ENCODE results near the gene LRGUK. TPM values are rescaled to one million over a fixed set of nuclear protein-coding genes. Genes with fewer than 3 reads are reported as not detected.

The LRGUK gene
- total RNA-seq, 1 experiment from 2014 or later, result 0.49 TPM

GRCh38 chr7:134154581-134155130 lies 27.5 kb downstream of the LRGUK start:
- H3K9ac ChIP-seq (ENCODE audit: low read length), result no peak overlapping the region
- no peak overlapping the region for H3K27ac ChIP-seq (ENCODE audit: low read depth, low read length)
- H3K36me3 ChIP-seq (ENCODE audit: control insufficient read depth in 1 of 2, insufficient read depth in 2 of 2, low read length in 2 of 2), result no peaks in the 10 kb centered on the region
- no peaks in the 10 kb centered on the region for H3K9me2 ChIP-seq (ENCODE audit: insufficient read depth)
- no TSS peak for BruUV-seq (replicated peaks)
- CTCF ChIA-PET, result interaction anchor here (1.0 kb wide), 1 partner anchor 13 kb away, joined by 3 read pairs; no protein-coding TSS in a partner anchor
- DNase-seq (ENCODE audit: low read depth, low spot score) (no peak), ATAC-seq (no peak)
- no peak overlapping the region for H3K4me3 ChIP-seq (replicated peaks in 1 of 2; ENCODE audit: low read depth in 1 of 2, low read length in 2 of 2)
- TF ChIP-seq YY1 (IDR thresholded peaks at IDR 0.05; ENCODE audit: extremely low read depth, insufficient replicate concordance, low read depth, low read length) (no peak), EZH2 (IDR thresholded peaks at IDR 0.05) (no peak), SIN3A (IDR thresholded peaks at IDR 0.05; ENCODE audit: low read depth) (no peak), CEBPB (IDR thresholded peaks at IDR 0.05; ENCODE audit: low read depth) (no peak), RAD21 (IDR thresholded peaks at IDR 0.05; ENCODE audit: low read depth) (no peak), ZNF274 (IDR thresholded peaks at IDR 0.05; ENCODE audit: low read depth, low read length) (no peak), EZH2phosphoT487 (IDR thresholded peaks at IDR 0.05; ENCODE audit: borderline replicate concordance) (no peak), POLR2A (IDR thresholded peaks at IDR 0.05; ENCODE audit: borderline replicate concordance, extremely low read depth, insufficient read depth, insufficient read length) (no peak), TCF7L2 (IDR thresholded peaks at IDR 0.05; ENCODE audit: borderline replicate concordance, extremely low read depth, insufficient read depth, insufficient read length) (no peak), CTCF (IDR thresholded peaks at IDR 0.05 in 2 of 3, conservative IDR thresholded peaks at IDR 0.05 in 1 of 3; ENCODE audit: borderline replicate concordance in 1 of 3, insufficient read depth in 1 of 3, low read depth in 2 of 3, low read length in 2 of 3) (no peak), CBX3 (IDR thresholded peaks at IDR 0.05; ENCODE audit: low read depth) (no peak), POLR2AphosphoS5 (IDR thresholded peaks at IDR 0.05; ENCODE audit: low read depth, low read length) (no peak)
- TF ChIP-seq, protein P1, sequence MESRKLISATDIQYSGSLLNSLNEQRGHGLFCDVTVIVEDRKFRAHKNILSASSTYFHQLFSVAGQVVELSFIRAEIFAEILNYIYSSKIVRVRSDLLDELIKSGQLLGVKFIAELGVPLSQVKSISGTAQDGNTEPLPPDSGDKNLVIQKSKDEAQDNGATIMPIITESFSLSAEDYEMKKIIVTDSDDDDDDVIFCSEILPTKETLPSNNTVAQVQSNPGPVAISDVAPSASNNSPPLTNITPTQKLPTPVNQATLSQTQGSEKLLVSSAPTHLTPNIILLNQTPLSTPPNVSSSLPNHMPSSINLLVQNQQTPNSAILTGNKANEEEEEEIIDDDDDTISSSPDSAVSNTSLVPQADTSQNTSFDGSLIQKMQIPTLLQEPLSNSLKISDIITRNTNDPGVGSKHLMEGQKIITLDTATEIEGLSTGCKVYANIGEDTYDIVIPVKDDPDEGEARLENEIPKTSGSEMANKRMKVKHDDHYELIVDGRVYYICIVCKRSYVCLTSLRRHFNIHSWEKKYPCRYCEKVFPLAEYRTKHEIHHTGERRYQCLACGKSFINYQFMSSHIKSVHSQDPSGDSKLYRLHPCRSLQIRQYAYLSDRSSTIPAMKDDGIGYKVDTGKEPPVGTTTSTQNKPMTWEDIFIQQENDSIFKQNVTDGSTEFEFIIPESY (IDR thresholded peaks at IDR 0.05; ENCODE audit: extremely low read depth, insufficient replicate concordance, low read length), result no peak
- TF ChIP-seq, protein P2, sequence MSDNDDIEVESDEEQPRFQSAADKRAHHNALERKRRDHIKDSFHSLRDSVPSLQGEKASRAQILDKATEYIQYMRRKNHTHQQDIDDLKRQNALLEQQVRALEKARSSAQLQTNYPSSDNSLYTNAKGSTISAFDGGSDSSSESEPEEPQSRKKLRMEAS (IDR thresholded peaks at IDR 0.05), result no peak
- TF ChIP-seq, protein P3, sequence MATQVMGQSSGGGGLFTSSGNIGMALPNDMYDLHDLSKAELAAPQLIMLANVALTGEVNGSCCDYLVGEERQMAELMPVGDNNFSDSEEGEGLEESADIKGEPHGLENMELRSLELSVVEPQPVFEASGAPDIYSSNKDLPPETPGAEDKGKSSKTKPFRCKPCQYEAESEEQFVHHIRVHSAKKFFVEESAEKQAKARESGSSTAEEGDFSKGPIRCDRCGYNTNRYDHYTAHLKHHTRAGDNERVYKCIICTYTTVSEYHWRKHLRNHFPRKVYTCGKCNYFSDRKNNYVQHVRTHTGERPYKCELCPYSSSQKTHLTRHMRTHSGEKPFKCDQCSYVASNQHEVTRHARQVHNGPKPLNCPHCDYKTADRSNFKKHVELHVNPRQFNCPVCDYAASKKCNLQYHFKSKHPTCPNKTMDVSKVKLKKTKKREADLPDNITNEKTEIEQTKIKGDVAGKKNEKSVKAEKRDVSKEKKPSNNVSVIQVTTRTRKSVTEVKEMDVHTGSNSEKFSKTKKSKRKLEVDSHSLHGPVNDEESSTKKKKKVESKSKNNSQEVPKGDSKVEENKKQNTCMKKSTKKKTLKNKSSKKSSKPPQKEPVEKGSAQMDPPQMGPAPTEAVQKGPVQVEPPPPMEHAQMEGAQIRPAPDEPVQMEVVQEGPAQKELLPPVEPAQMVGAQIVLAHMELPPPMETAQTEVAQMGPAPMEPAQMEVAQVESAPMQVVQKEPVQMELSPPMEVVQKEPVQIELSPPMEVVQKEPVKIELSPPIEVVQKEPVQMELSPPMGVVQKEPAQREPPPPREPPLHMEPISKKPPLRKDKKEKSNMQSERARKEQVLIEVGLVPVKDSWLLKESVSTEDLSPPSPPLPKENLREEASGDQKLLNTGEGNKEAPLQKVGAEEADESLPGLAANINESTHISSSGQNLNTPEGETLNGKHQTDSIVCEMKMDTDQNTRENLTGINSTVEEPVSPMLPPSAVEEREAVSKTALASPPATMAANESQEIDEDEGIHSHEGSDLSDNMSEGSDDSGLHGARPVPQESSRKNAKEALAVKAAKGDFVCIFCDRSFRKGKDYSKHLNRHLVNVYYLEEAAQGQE (IDR thresholded peaks at IDR 0.05; ENCODE audit: low read depth), result no peak
- POLR2A ChIA-PET, result no interaction called here
- intact Hi-C loops (cut with micrococcal nuclease), result no loop called here
- no peaks in the 10 kb centered on the region for H3K9me3 ChIP-seq (ENCODE audit: control insufficient read depth in 1 of 2, insufficient read depth in 1 of 2, low read depth in 1 of 2, low read length in 2 of 2)
- RAD21 ChIA-PET (ENCODE audit: low non-redundant PET in 1 of 2, low total read pairs in 2 of 2, uncharacterized antibody in 2 of 2, unreplicated experiment in 2 of 2), result no interaction called here
- H4K20me1 ChIP-seq (ENCODE audit: insufficient read depth), result no peaks in the 10 kb centered on the region
- H3K4me1 ChIP-seq (ENCODE audit: control insufficient read depth in 1 of 2, insufficient read depth in 2 of 2, low read length in 2 of 2), result no peaks in the 10 kb centered on the region
- no peak overlapping the region for H2AFZ ChIP-seq (ENCODE audit: low read depth, low read length, poor library complexity, severe bottlenecking)
- H3K27me3 ChIP-seq (ENCODE audit: insufficient read depth, low read length), result no peaks in the 10 kb centered on the region
- H3K79me2 ChIP-seq (ENCODE audit: insufficient read depth, low read length), result no peaks in the 10 kb centered on the region
- no peak overlapping the region for H3K4me2 ChIP-seq (ENCODE audit: low read length)

All from HCT116 (cell line).